Liver (tissue), 3 donors: ENCODE data around the gene KAZN.

Experiments
- CTCF ChIP-seq: fragments of 150-350 bp; IDR thresholded peaks from 2 replicates; pipeline ENCODE4 v1.5.1; 2017; ENCODE audit warnings: improper control_type of control experiment, low read depth, low read length; ENCODE audit not compliant: missing input control
- EGR1 ChIP-seq, 2 donors: IDR thresholded peaks; 2 replicates each; pipeline ENCODE4 v1.6.1; 2016 to 2018; ENCODE audit warnings: antibody characterized with exemption in 2 of 2, low read depth in 2 of 2
- FOXA2 ChIP-seq: IDR thresholded peaks from 2 replicates; pipeline ENCODE4 v1.6.1; 2016; ENCODE audit warnings: antibody characterized with exemption
- JUND ChIP-seq, 2 donors: IDR thresholded peaks; 2 replicates each; pipeline ENCODE4 v1.6.1; 2016; ENCODE audit warnings: antibody characterized with exemption in 2 of 2
- MAX ChIP-seq: IDR thresholded peaks from 2 replicates; pipeline ENCODE4 v1.6.1; 2016; ENCODE audit warnings: antibody characterized with exemption
- RAD21 ChIP-seq, 2 donors: IDR thresholded peaks; 2 replicates each; pipeline ENCODE4 v1.6.1; 2016; ENCODE audit warnings: antibody characterized with exemption in 2 of 2, mild to moderate bottlenecking in 2 of 2
- SP1 ChIP-seq: IDR thresholded peaks from 2 replicates; pipeline ENCODE4 v1.6.1; 2018; ENCODE audit warnings: antibody characterized with exemption, mild to moderate bottlenecking
- TAF1 ChIP-seq: conservative IDR thresholded peaks from 2 replicates; pipeline ENCODE4 v1.6.1; 2016; ENCODE audit warnings: antibody characterized with exemption, mild to moderate bottlenecking
- YY1 ChIP-seq: IDR thresholded peaks from 2 replicates; pipeline ENCODE4 v1.6.1; 2016; ENCODE audit warnings: antibody characterized with exemption, mild to moderate bottlenecking
- donor health status: healthy.
- donor health status: healthy.

GRCh38 chr1:15042866-15043265, 444.4 kb downstream of the KAZN start:
- TF ChIP-seq RAD21 (IDR thresholded peaks at IDR 0.05): no peak
- no peak for TF ChIP-seq MAX
- no peak for TF ChIP-seq SP1
- no peak for TF ChIP-seq FOXA2
- no peak for TF ChIP-seq JUND (IDR thresholded peaks at IDR 0.05)
- TF ChIP-seq CTCF: no peak
- TF ChIP-seq EGR1 (IDR thresholded peaks at IDR 0.05; ENCODE audit: low read depth in 2 of 2): no peak
- TF ChIP-seq TAF1: no peak
- TF ChIP-seq YY1: no peak
